CD4-positive, alpha-beta T cell treated with Interleukin-15 for 1 hour (primary cell): ENCODE measurements around the gene TEKT3.

Source experiments
- DNase-seq: peaks from one replicate; pipeline ENCODE4 v3.0.0-alpha.2; 2020

Gene TEKT3

GRCh38 chr17:15290605-15291004, 50.8 kb downstream of the TEKT3 start:
- DNase-seq = no peak

- no peak for DNase-seq
Observed at GRCh38 chr17:15289285-15290183, 51.9 kb downstream of the TEKT3 start.

GRCh38 chr17:15288859-15289258, 52.5 kb downstream of the TEKT3 start:
- no peak for DNase-seq

GRCh38 chr17:15287538-15288267, 53.7 kb downstream of the TEKT3 start:
- no peak for DNase-seq

- no peak for DNase-seq
Observed at GRCh38 chr17:15285466-15285865, 55.9 kb downstream of the TEKT3 start.

DNA sequence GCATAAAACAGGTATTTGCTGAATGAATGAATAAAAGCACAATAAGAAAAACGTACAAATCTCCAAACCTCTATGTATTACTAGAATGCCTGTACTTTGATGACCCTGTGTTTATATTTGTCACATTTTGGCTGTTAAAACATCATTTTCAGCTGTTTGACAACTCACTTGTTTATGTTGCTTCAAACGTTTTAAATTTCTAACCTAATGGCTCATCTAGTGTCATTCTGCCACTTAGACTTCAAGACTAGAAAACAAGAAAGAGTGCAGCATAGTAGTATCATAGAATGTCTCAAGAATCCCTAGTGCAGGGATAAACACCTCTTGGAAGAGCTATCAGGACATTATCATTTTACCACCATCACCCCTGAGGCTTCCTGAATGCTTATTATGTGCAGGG, 56.9 kb downstream of the TEKT3 start:
- no peak for DNase-seq

DNA sequence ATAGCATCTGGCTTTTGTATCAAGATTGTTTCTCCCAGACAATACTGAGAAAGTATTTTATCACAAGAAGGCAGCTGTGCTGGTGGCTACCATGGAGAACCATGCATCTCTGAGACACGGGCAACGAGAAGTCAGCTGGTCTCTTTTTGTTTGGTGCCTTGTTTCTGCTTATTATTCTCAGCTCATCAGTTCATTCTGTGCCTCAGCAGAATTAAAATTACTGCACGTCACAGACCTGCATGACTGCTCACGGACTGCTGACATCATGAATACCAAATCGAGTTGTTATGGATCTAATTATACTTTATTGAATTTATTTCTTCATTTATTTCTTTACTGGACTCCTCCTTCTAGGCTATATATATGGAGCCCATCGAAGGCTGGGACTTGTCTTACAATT, 57.3 kb downstream of the TEKT3 start:
- DNase-seq = no peak

DNA sequence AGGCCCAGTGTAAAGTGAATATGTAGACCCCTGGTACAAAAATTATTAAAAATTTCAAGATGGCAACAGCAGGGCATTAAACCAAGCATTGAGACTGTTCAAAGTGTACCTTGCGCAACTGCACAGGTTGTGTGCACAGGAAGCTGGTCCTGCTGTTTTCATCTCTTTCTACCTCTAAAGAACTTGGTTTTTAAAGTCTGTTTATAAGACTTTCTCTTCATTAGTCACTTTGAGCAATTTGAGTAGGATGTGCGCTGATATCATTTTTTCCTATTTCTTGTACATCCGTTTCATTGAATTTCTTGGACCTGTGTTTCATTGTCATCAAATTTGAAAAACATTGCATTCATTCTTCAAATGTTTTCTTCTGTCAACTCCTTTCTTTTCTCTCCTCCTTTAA, 59.5 kb downstream of the TEKT3 start:
- DNase-seq = no peak

GRCh38 chr17:15278924-15279477, 62.4 kb downstream of the TEKT3 start:
- DNase-seq = no peak

GRCh38 chr17:15278380-15278779, 63.0 kb downstream of the TEKT3 start:
- DNase-seq = no peak

- DNase-seq = no peak
Observed at GRCh38 chr17:15274017-15274416, 67.4 kb downstream of the TEKT3 start.

DNA sequence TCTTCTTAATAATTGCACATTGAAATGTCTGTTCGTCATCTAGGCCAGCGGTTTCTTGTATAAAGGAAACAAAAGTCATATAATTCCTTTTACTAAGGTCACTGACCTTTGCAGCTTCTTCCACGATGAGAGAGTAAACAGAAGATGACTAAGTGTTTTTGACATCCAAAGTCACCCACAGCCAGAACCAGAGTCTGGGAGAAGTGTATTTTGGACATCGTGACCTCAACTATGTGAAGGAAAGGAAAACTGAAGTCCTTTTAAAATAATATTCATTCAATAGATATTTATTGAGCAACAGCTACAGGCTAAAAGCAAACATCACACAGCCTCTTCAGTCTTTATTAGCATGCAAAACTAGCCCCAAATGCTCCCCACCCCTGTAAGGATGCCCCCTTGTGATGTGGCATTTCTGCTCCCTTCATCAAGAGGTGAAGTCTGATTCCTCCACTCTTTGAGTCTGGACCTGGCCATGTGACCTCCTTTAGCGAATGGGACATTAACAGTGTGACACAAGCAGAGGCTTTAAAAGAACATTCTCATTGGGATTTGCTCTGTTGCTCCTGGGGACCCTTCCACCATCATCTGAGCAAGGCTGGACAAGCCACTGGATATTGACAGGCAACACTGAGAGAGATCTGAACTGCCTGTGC, 68.1 kb downstream of the TEKT3 start:
- no peak for DNase-seq

DNA sequence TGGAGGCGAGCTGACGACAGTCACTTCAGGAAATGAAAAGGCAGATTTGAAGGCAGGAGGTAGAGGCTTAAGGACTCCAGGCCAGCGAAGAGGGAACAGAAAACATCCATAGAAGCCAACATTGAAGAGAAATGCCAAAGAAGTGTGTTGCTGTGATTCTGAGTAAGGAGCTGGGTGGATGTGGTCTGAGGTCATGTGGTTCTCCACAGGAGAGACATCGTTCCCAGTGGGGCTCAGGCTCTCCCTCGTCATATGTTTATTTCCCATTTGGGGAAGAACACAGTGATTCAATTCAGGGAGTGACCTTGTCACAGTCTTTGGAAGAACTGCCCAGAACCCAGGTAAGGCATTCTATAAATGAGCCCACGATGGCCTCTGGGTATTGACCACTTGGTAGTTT, 69.7 kb downstream of the TEKT3 start:
- DNase-seq = no peak

DNA sequence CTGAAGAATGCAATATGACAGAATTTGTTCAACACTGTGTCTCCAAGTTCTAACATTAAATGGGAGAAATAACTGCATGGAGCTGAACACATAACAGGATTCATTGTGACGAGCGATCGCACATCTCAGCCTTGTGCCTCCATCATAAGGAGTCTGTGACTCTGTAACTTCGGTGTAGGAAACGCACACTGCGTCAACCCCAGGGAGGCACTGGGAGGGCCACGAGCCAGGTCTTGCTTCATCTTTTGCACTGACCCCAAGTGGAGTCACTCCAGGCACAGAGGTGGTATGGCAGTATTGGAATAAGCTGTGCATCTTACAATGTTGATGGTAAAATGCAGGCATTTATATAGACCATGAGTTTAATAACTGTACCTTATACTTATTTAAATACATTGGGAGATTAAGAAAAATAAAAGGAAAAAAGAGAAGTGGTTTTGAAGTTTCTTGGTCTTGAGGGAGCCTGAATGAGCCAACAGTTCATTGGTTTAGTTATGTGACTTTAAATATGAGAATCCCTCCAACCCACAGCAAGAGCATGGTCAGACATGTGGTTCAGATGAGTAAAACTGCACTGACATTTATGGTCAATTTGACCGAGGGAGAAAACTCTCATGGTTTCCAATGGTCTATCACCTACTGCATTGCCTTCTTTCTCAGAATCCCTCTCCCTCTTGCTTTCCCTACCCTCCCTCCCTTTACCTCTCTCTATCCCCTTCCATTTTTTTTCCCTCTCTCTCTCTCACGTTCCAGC, 70.6 kb downstream of the TEKT3 start:
- DNase-seq = no peak

DNA sequence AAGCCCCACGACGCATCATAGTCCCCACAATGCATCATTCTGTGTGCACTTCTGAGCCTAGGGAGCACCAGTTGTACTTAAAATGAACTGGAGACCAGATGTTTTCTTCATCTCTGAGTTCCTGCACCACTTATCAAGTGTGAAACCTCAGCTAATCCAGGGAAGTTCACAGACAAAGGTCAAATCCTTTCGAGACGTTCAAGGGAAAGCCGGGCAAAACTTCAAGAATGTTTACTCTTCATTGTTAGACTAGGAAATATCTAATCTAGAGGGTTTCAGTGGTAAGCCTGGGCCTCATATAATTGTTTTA, 71.7 kb downstream of the TEKT3 start:
- no peak for DNase-seq

DNA sequence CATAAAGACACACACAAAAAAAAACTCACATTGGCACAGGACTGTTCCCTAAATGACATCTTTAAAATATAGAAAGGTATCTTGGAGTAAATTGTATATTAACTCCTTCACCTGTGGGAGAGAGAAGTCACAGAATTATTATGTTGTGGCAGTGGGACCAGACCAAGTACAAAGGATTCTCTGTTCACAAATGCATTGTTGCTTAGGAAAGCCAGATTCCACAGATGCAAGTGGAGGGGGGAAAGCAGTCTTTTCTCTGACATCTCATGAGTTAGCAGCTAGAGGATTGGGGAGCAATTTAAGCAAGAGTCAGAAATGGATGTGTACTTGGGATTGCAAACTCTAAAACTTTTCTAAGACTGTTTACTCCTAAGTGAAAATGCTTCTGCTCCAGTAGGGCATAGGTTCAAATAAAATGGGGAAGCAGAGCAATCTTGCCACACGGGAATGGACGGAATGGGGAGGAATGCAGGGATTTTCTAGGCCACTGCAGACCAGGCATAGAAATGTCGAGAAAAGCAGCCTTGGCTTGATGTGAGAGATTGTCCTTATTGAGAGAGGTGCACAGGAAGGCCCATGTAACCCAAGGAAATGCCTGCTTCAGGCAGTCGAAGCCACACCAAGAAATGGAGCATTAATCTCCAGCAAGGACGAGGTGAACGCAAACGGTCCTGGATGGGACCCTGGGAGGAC, 72.2 kb downstream of the TEKT3 start:
- DNase-seq = no peak

- no peak for DNase-seq
Observed at GRCh38 chr17:15268461-15268860, 72.9 kb downstream of the TEKT3 start.

DNA sequence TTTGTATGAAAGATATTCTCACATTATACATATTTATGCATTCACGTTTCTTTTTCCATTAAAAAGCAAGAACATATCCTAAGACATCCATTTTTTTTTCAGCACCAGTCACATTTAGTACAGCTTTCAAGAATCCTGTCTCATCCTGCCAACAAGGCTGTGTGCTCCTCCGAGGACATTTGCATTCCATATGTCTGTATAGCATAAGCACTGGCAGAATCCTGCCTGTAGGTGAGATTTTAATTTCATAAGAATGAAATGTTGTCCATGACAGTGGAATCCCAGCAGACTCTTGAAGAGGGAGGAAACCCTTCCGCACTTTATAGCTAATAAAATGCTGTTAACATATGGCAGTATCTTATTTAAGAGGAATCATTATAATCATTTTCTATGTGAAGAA, 73.4 kb downstream of the TEKT3 start:
- no peak for DNase-seq

DNA sequence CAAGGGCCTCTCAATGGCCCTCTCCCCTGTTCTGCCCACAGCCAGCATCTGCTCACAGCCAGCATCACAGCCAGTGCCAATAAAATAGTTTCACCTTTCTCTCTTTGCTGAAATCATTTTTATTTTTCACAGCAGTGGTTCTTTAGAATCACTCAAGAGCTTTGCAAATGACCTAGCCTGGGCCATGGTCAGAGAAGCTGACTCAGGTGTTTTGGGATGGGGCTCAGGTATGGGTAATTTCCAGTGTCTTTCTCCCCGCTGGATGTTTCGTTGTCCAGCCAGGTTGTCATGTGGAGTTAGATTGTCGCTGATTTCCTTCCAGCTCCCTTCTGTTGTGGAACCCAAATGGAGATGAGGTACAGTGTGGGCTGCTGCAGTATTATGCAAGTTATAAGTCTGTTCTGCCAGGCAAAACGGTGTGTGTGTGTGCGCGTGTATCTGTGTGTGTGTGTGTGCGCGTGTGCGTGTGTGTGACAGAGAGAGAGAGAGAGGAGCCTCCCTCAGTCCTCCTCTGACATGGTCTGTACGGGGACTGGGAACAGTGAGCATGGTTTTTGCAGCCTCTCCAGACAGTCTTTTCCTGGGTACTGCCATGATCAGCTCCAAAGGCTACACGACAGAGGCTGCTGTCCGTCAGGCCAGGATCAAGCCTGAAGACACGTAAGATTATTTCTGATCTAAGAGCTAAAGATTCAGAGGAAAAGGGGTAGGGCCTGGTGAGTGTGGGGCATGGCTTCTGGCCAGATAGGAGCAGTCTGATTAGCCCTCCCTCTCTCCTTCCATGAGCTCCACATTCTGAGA, 74.9 kb downstream of the TEKT3 start:
- DNase-seq = no peak

DNA sequence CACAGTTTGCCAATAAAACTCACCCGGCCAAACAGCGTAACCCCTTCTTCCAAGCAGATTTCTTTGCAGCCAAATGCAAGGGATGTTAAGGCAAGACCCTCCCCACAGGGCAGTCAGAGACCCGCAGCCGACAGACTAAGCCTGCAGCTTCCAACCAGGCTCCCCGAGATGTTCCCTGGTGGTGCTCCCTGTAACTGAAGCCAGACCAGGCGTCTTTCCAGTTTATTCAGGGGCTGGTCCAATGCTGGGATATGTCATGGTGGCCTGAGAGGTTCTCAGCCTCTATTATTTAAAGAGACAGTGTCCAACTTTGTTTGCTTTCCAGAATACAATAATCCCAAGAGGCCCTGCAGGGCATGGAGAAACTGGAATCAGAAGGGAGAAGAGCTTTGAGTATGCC, 76.3 kb downstream of the TEKT3 start, which contains the start of gene PMP22:
Gene PMP22, minus strand, starts transcription at position 196 of the 400 bp plus-strand sequence. CDS start 4,599 bp downstream, outside the sequence.
- DNase-seq = no peak

- DNase-seq = no peak
Observed at GRCh38 chr17:15264542-15264941, 76.9 kb downstream of the TEKT3 start.
